HepG2 (cell line): ENCODE data around the gene ZER1. TPM values are rescaled to one million over a fixed set of nuclear protein-coding genes. Genes with fewer than 3 reads are reported as not detected.
A peak's percentile ranks its signal among the peaks of the same experiment; 100 is the strongest.

ENCODE experiments used
- ARHGAP35 ChIP-seq: sonication (generic); formaldehyde crosslinking; IDR thresholded peaks from 2 replicates; pipeline ENCODE4 v1.9.0; 2022; ENCODE audit warnings: mild to moderate bottlenecking, inconsistent platforms, moderate library complexity, missing genetic modification reagents, borderline replicate concordance
- GLI4 ChIP-seq: sonication (generic); formaldehyde crosslinking; IDR thresholded peaks from 2 replicates; pipeline ENCODE4 v1.5.1; 2020; ENCODE audit warnings: missing genetic modification reagents, mild to moderate bottlenecking, moderate library complexity, borderline replicate concordance
- ISL2 ChIP-seq: sonication (generic); formaldehyde crosslinking; IDR thresholded peaks from 2 replicates; pipeline ENCODE4 v1.5.0; 2020; ENCODE audit warnings: missing genetic modification reagents
- MXI1 ChIP-seq: IDR thresholded peaks from 3 replicates; pipeline ENCODE4 v1.6.1; 2012; ENCODE audit warnings: low read depth, low read length, inconsistent platforms, borderline replicate concordance
- POLR2G ChIP-seq: fragments of 200-400 bp; formaldehyde crosslinking; IDR thresholded peaks from 2 replicates; pipeline ENCODE4 v1.6.1; 2018; ENCODE audit warnings: mild to moderate bottlenecking, low read depth, low read length, moderate library complexity
- SP5 ChIP-seq: IDR thresholded peaks from 2 replicates; pipeline ENCODE4 v1.6.1; 2016; ENCODE audit warnings: low read depth, borderline replicate concordance
- UBTF ChIP-seq: sonication (generic); formaldehyde crosslinking; IDR thresholded peaks from 2 replicates; pipeline ENCODE4 v1.4.0; 2020; ENCODE audit warnings: mild to moderate bottlenecking, missing genetic modification reagents
- ZNF121 ChIP-seq: sonication (generic); formaldehyde crosslinking; IDR thresholded peaks from 2 replicates; pipeline ENCODE4 v1.5.0; 2020; ENCODE audit warnings: mild to moderate bottlenecking, missing genetic modification reagents
- ZNF609 ChIP-seq: sonication (generic); formaldehyde crosslinking; IDR thresholded peaks from 2 replicates; pipeline ENCODE4 v1.4.0; 2020; ENCODE audit warnings: mild to moderate bottlenecking, missing genetic modification reagents, borderline replicate concordance
- ZNF703 ChIP-seq: sonication (generic); formaldehyde crosslinking; IDR thresholded peaks from 2 replicates; pipeline ENCODE4 v1.5.1; 2020; ENCODE audit warnings: missing genetic modification reagents, mild to moderate bottlenecking, moderate library complexity, borderline replicate concordance
- ZNF749 ChIP-seq: sonication (generic); formaldehyde crosslinking; IDR thresholded peaks from 2 replicates; pipeline ENCODE4 v1.8.0; 2022; ENCODE audit warnings: mild to moderate bottlenecking, missing genetic modification reagents, moderate library complexity, borderline replicate concordance
- ZNF777 ChIP-seq: sonication (generic); formaldehyde crosslinking; IDR thresholded peaks from 2 replicates; pipeline ENCODE4 v1.4.0; 2020; ENCODE audit warnings: missing genetic modification reagents
- polyA plus RNA-seq, 8 experiments: library from polyadenylated mRNA; depleted of rRNA in 3 of 8; stranded (reverse) in 7 of 8; unstranded in 1 of 8; fragments of >200 nt; fragmentation: Illumina TruSeq in 4 of 8; extraction: Trizol in 4 of 8; gene quantifications; 2 replicates each; pipeline versions ENCODE4 v1.2.1 to v1.2.3, GENCODE V29; 2011 to 2016; ENCODE audit warnings: low read depth in 4 of 8, missing spikeins in 1 of 8, mixed read lengths in 1 of 8; ENCODE audit not compliant: insufficient read depth in 1 of 8
- total RNA-seq, 5 experiments: library from RNA; depleted of rRNA; stranded (reverse); fragments of >200 nt; fragmentation: Illumina TruSeq; extraction: Trizol; gene quantifications; 2 replicates each; pipeline ENCODE4 v1.2.3, GENCODE V29; 2016; ENCODE audit warnings: low read depth in 1 of 5
- TF ChIP-seq, protein P1 (sequence below): sonication (generic); formaldehyde crosslinking; IDR thresholded peaks from 2 replicates; pipeline ENCODE4 v1.5.1; 2020; ENCODE audit warnings: mild to moderate bottlenecking, missing genetic modification reagents, moderate library complexity
- TF ChIP-seq, protein P2 (sequence below): IDR thresholded peaks from 2 replicates; pipeline ENCODE4 v1.6.1; 2016

ZER1 gene
- total and polyA plus RNA-seq, 2 of the 13 experiments (the other 11 are each of a cell fraction or from before 2014, with no cell fraction given): 7.7 to 40.0 TPM

- TF ChIP-seq ISL2 (CRISPR knock-in tag) (0 out of 2 replicates have a peak, but pooled peaks have one; percentile 18), ARHGAP35 (CRISPR knock-in tag) (0 out of 2 replicates have a peak, but pooled peaks have one; percentile 67), ZNF749 (CRISPR knock-in tag) (0 out of 2 replicates have a peak, but pooled peaks have one; percentile 11), GLI4 (CRISPR knock-in tag) (peak; percentile 51; the same call in 1 of the 2 replicates), ZNF609 (CRISPR knock-in tag) (no peak), ZNF777 (peak; percentile 3; the same call in 1 of the 2 replicates), ZNF703 (peak; percentile 69; the same call in 1 of the 2 replicates), MXI1 (peak; percentile 67; the same call in 1 of the 3 replicates), UBTF (CRISPR knock-in tag) (peak; percentile 58; the same call in 1 of the 2 replicates), ZNF121 (CRISPR knock-in tag) (no peak), POLR2G (peak; percentile 68), SP5 (CRISPR knock-in tag) (peak; percentile 41; the same call in 1 of the 2 replicates)
- TF ChIP-seq, protein P1, sequence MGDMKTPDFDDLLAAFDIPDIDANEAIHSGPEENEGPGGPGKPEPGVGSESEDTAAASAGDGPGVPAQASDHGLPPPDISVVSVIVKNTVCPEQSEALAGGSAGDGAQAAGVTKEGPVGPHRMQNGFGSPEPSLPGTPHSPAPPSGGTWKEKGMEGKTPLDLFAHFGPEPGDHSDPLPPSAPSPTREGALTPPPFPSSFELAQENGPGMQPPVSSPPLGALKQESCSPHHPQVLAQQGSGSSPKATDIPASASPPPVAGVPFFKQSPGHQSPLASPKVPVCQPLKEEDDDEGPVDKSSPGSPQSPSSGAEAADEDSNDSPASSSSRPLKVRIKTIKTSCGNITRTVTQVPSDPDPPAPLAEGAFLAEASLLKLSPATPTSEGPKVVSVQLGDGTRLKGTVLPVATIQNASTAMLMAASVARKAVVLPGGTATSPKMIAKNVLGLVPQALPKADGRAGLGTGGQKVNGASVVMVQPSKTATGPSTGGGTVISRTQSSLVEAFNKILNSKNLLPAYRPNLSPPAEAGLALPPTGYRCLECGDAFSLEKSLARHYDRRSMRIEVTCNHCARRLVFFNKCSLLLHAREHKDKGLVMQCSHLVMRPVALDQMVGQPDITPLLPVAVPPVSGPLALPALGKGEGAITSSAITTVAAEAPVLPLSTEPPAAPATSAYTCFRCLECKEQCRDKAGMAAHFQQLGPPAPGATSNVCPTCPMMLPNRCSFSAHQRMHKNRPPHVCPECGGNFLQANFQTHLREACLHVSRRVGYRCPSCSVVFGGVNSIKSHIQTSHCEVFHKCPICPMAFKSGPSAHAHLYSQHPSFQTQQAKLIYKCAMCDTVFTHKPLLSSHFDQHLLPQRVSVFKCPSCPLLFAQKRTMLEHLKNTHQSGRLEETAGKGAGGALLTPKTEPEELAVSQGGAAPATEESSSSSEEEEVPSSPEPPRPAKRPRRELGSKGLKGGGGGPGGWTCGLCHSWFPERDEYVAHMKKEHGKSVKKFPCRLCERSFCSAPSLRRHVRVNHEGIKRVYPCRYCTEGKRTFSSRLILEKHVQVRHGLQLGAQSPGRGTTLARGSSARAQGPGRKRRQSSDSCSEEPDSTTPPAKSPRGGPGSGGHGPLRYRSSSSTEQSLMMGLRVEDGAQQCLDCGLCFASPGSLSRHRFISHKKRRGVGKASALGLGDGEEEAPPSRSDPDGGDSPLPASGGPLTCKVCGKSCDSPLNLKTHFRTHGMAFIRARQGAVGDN (CRISPR knock-in tag): peak; percentile 85
- TF ChIP-seq, protein P2, sequence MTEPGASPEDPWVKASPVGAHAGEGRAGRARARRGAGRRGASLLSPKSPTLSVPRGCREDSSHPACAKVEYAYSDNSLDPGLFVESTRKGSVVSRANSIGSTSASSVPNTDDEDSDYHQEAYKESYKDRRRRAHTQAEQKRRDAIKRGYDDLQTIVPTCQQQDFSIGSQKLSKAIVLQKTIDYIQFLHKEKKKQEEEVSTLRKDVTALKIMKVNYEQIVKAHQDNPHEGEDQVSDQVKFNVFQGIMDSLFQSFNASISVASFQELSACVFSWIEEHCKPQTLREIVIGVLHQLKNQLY (CRISPR knock-in tag): peak; percentile 30; the same call in 1 of the 2 replicates
Measured at GRCh38 chr9:128688501-128689292, 83.0 kb downstream of the ZER1 start, which contains the start of gene SET (continued).
